ENCODE data around the gene USH1G.
"Not testable (repeated sequence)": the region's sequence is repeated elsewhere in the genome, so short reads cannot be mapped to it uniquely, and the experiment has no call there.

The USH1G gene

DNA sequence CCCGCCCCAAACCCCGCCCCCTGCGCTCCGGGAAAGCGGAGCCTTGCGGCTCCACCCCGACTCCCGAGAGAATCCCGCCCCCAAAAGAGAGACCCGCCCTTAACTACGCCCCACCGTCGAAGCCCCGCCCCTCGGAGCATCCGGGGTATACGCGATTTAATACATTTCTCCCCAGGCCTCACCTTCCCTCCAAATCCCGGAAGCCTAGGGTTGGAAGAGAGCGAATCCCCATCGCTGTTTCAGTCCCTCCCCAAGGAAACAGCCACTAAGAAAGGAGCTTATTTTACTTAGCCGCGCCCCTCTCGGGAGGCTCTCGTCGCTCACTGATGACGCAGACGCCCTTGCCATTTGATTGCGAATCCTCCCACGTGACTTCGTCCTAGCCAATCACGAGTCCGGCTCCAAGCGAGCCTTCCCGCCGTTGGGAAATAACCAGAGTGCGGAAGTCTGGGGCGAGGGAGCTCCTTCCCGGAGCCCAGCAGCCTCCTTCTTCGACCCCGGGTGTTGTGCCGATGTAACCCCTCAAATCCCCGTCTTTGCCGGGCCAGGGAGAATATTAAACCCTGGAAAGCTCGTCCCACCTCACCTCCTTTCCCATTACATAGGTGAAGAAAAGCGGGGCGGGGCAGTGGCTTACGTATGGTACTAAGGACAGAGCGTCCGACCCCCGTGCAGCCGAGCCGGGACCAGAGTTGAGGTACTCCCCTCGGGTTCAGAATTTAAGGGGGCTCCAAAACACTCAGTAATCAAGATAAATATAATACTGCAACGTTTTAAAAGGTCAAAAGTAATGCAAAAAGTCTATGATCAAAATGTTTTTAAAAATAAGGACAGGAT, 49.8 kb downstream of the USH1G start:
- peak; percentile 100 for DNase-seq

GRCh38 chr17:74872313-74873036, 50.6 kb downstream of the USH1G start, which contains the start of gene FDXR:
Gene FDXR, minus strand, starts transcription at chr17:74872994. Its CDS starts 50 bp downstream, at chr17:74872944.
- no peak for DNase-seq

DNA sequence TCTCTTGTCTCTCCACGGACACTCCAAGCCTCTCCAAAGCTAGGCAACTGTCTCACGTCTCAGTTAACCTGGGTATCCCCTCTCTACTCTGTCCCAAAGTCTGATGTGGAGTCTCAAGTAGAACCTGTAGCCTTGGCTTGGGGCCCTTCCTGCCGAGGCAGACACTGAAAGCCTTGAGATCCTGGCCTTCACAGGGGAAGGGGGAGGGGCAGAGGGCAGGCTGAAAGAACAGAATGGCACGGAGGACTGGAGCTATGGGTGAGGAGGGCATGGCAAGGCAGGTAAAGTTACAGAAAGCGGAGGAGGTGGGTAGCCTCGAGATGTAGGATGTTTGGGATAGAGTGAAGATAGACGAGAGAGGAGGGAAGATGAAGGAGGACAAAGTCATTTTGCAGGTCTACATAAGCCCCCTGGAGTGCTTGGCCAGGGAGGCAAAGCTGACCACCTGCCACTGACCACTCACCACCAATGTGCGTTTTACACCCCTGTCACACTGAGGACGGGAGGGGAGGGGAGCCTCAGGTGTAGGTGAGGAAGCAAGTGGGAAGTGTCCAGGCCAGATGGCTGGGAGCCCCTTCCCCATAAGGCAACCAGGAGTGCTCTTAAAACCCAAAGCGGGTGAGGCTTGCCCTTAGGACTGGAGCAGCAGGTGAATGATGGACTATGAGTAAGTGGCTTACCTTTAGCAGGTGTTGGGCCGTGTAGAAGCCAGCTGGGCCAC, 51.5 kb downstream of the USH1G start:
- no peak for DNase-seq

DNA sequence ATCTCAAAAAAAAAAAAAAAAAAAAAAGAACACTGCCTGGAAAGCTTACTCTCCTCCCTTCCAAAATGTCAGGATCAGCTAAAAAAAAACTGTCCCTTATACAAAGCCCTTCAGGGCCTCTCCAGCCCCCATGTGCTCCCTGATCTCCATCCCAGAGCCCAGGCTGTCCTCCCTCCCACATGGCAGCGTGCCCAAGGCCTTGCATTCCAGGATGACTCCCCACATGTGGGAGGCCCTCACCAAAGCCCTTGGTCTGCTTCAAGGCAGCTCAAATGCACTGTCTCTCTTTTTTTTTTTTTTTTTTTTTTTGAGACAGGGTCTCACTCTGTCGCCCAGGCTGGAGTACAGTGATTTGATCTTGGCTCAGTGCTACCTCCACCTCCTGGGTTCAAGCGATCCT, 52.5 kb downstream of the USH1G start:
- peak; percentile 82 for DNase-seq

GRCh38 chr17:74870028-74870427, 53.0 kb downstream of the USH1G start:
- DNase-seq: not testable (repeated sequence)

DNA sequence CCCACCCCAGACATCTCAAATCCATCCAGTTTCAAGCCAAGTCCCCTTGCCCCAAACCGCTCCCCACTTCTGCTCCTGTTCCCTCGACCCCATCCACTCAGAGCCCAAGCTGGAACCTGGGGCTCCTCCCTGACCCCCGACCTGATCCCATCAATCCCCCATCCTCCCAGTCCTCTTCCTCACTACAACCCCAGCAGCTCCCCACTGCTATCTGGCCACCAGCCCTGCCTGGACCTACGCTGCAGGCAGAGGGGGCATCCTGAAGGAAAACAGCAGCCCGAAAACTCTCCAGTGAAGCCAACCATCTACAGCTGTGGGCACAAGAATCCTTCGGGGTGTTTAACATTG, 54.2 kb downstream of the USH1G start:
- no peak for DNase-seq

DNA sequence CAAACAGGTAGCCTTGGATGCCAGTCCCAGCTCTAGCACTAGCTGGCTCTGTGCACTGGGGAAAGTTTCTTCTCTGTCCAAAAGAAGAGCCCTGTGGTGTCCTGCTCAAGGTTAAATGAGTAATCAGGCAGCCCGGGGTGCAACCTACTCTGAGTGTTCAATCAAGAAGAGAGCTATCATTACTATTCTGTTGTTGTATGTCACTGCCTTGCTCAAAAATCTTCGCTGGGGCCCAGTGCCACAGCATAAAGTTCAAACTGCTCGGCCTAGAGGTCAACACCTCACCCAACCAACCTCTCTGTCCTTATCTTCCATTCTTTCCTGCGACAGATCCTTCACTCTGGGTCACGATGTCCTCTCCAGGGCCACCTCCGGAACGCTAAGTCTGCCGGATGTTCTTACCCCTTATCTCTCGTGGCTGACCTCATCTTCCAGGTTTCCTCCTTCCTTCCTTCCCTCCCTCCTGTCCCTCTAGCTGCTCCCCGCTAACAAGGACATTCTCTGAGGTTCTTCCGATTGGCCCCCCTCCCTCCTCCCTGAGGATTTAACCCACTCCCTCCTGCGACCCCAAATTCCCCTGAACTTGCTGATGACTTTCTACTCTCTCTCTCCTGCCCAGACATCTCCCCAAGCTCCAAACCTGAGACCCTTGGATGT, 54.7 kb downstream of the USH1G start:
- no peak for DNase-seq

GRCh38 chr17:74866198-74866835, 56.7 kb downstream of the USH1G start:
- no peak for DNase-seq

Data from fibroblast of upper back skin (primary cell).